ENCODE data around the gene SPAG4. TPM values are rescaled to one million over a fixed set of nuclear protein-coding genes. Genes with fewer than 3 reads are reported as not detected.

SPAG4 gene
- total RNA-seq, 1 donor from 2014 or later = 3.3 TPM

GRCh38 chr20:35599776-35600120 lies 15.9 kb upstream of the SPAG4 start:
- no peak for ATAC-seq

- ATAC-seq = no peak
These were observed 15.2 kb upstream of the SPAG4 start for GRCh38 chr20:35600176-35600992.

- peak; percentile 79 for ATAC-seq
These were observed 14.3 kb upstream of the SPAG4 start for GRCh38 chr20:35600993-35601973.

DNA sequence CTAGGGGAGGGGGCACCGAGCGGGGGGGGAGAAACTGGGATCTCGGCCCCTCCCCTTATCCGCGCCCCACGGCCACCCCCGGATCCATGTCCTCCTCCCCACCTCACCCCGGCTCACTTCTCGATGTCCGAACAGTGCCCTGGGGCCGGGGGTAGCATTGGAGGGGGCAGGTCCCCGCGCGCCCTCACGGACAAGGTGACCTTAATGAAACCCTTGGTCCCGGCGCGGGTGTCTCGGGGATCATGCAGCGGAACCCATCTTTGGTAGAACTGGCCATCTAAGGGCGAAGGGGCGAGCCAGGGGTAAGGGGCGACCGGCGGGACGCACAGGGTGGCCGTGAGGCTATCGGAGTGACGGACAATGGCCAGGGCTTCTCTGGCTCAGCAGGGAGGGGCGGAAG lies 13.6 kb upstream of the SPAG4 start:
- ATAC-seq = no peak

DNA sequence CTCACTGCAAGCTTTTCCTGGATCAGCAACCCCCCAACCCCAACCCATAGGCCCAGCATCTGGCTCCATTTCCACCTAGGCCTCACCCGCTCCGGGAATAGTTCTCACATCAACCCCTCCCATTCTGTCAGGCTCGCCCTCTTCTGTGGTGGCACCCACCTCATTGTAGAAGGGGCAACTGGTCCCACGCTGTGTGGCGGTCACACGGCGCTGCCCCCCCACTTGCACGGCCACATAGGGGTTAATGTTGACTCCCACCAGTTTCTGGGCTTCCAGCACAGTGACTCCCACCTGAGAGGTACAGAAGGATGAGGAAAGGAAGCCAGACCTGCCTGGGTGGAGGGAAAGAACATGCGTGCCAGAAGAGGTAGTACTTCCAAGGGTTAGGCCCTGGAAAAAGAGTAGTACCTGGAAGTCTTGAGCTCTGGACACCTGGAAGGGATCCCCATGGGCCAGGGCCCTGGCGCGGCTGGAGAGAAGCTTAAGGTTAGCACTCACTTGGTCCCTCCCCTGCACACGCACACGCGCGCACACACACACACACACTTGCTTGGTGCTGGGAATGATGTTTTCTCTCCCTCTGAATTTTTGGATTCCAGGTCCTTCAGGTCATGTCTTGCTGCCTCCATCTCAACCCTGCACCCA lies 12.7 kb upstream of the SPAG4 start:
- no peak for ATAC-seq

DNA sequence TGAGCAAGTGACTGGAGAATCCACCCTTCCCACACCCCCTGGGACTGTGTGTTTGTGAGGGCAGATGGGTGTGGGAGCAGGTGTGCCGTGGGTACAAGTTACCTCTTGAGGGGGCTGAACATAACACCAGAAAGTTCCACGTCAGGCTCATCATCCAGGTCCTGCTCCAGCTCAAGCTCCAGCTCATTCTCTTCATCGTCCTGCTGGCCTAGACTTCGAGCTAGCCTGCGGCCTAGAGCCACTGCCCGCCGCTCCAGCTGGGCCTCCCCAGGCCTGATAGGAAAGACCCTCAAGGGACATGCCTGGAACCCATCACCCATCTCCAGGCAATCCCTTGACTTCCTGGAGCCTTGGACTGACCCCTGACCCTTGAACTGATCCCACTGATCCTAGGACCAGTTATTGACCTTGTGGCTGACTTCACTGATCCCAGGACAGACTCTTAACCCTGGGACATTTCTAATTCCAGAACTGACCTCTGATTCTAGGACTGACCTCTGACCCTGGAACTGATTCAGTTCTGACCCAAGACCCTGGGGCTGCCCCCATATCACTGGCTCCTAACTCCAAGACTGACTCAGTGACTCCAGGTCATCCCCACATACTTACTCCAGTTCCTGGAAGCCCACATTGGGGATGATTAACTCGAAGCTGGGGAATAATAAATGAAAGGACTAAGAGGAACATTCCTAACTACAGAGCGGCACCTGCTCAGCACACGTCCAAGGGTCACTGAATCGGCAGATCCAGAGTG lies 11.8 kb upstream of the SPAG4 start:
- ATAC-seq = no peak

- ATAC-seq = no peak
These were observed 11.2 kb upstream of the SPAG4 start for GRCh38 chr20:35604449-35604747.

GRCh38 chr20:35606127-35606526 lies 9.5 kb upstream of the SPAG4 start:
- ATAC-seq = no peak

DNA sequence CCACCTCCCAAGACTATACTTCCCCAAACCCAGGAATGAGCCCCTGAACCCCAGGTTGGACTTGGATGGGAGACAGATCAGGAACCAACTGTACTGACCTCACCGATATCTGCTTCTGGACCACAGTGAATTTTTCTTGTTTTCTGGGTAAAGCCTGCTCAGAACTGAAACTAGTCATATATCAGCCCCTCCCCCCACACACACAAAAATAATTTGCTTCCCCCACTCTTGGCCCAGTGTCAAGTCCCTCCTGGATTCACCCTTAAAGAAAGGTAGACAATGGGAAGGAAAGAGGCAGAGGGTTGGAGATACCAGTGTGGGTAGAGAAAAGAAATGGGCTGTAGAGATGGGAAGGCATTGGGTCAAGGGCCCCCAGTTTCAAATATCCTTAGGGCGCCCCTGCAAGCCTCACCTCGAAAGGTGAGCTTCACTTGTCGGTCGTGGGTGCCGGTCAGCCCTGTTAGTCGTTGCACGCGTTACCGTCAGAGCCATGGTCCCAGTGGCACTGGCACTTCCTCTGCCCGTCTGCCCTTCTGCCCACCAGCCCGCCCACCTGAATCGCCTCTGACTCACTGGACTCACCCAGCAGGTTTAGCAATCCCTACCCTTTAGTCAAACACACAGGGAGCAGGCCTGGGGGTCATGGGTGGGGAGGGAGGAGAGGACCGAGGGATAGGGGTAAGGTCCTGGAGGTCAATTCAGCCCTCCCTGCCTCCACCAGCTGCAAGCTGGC lies 8.5 kb upstream of the SPAG4 start:
- ATAC-seq = peak; percentile 17

DNA sequence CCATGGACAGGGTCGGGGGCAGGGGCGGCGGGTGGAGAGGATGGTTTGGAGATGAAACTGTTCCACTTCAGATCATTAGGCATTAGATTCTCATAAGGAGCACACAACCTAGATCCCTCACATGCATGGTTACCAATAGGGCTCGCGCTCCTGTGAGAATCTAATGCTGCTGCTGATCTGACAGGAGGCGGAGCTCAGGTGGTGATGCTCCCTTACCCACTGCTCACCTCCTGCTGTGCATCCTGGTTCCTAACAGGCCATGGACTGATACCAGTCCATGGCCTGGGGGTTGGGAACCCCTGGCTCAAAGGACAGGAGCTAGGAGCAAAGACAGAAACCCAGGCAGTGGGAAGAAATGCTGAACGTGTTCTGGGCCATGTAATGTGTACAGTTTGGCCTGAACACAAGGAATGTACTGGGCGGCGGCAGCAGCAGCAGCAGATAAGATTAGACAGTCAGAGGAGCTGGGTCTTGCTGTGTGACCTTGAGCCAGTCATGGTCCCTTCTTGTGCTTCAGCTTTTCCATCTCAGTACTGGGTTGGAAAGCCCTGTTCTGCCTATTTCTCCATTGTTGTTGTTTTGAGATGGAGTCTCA lies 4.7 kb upstream of the SPAG4 start:
- no peak for ATAC-seq

DNA sequence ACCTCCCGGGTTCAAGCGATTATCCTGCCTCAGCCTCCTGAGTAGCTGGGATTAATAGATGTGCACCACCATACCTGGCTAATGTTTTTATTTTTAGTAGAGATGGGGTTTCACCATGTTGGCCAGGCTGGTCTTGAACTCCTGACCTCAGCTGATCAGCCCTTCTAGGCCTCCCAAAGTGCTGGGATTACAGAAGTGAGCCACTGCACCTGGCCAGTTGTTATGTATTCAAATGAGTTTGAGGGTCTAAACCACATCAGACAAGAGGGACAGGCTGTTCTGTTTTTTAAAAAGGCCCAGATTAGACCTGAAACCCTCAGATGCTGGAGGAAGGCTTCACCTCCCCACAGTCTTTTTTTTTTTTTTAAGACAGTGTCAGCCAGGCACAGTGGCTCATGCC lies 4.1 kb upstream of the SPAG4 start:
- ATAC-seq = no peak

GRCh38 chr20:35616465-35617396 lies 1.1 kb downstream of the SPAG4 start:
- ATAC-seq = peak; percentile 42

DNA sequence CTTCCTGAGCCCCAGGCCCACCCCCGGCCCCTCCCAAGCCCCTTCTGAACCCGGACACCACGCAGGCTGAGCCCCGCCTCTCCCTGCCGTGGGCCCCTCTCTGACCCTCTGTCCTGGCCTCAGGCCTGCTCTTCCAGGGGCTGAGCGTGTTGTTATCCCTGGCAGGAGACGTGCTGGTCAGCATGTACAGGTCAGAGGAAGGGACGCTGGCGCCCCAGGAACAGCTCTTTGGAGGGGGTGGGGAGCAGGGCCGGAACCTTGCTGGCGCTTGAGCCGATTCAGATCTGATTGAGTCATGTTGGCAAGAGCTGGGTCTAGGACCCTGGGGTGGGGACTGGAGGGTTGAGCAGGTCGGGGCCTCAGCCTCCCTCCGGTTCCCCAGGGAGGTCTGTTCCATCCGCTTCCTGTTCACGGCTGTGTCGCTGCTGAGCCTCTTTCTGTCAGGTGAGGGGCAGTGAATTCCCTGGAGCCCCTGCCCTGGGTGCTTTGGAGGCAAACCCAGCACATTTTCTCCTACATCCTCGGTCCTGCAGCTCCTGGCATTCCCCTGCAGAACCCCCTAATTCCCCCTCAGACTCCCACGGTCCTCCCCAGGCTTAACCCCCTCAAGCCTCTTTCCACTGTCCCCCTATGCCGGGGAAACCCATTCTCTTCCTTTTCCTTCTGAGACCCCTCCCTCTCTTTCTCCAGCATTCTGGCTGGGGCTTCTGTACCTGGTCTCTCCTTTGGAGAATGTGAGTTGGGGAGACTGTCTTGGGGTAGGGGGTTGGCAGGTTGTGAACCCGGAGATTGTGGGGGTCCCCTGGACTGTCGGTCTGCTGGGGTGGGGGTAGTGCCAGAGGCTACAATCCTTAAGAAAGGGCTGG lies 2.0 kb downstream of the SPAG4 start:
- ATAC-seq = peak; percentile 4

DNA sequence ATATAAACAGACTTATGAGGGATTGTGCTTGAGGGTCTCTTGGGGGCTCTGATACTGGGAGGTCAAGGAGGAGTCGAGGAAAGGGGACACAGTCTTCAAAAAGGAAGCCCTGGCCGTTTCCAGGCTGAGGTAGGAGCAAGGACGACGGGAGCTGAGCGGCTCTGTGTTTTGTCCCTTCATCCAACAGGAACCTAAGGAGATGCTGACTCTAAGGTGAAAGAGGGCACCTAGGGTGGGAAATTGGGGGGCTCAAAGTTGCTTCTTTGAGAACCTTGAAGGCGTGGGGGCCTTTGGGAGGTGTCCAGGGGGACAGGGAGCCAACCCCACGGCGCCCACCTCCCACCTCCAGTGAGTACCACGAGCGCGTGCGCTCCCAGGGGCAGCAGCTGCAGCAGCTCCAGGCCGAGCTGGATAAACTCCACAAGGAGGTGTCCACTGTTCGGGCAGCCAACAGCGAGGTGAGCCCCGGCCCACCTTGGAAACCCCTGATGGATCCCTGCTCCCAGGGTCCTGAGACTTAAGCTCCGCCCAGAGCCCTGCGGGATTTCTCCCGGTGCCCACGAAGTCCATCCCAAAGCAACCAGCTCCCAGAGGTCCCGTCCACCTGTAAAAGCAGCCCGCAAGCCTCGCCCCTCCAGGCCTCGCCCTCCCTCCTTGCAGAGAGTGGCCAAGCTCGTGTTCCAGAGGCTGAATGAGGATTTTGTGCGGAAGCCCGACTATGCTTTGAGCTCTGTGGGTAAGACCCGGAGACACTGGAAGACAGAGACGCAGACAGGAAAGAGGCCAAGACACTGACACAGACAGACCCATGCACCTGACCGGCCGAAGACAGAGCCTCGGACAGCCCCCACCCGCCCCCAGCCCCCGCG lies 2.9 kb downstream of the SPAG4 start:
- ATAC-seq = no peak

- ATAC-seq = peak; percentile 30
These were observed 3.8 kb downstream of the SPAG4 start for GRCh38 chr20:35619196-35620095.

- no peak for ATAC-seq
These were observed 5.4 kb downstream of the SPAG4 start for GRCh38 chr20:35620818-35621559.

Data from esophagus mucosa (tissue), 1 donor.